HG03064 (cell line): Measurements from ENCODE around the gene DYSF.

ENCODE experiments used
- ATAC-seq: cut with Tn5 transposase; IDR thresholded peaks from one replicate; pipeline ENCODE4 v1.9.1; 2021; ENCODE audit warnings: low read depth; ENCODE audit not compliant: unreplicated experiment

DYSF gene

DNA sequence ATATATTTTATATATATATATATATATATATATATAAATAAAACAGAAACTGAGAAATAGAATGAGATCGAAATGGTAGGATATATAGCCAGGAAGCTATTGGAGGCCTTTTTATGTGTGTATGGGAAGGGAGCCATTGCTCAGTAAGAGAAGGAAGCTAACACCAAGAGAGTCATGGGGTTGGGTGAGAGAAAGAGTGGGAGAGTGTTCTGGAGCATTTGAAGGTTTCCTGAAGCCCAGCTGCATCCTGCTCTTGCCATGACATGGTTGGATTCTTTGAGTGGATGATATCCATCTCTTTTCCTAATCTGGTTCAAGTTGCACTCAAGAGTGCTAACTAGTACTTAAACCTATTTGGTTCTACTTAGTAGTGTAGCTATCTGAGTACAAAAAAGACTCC lies 282.3 kb downstream of the DYSF start:
- no peak for ATAC-seq
